GM19438 (cell line): ENCODE results near the gene MFAP3.
"Not testable (repeated sequence)": the region's sequence is repeated elsewhere in the genome, so short reads cannot be mapped to it uniquely, and the experiment has no call there.

Source experiments
- ATAC-seq: cut with Tn5 transposase; IDR thresholded peaks from one replicate; pipeline ENCODE4 v1.9.1; 2021; ENCODE audit warnings: low read depth; ENCODE audit not compliant: unreplicated experiment

The MFAP3 gene

GRCh38 chr5:154049636-154050035, 10.9 kb downstream of the MFAP3 start:
- ATAC-seq: no peak

- ATAC-seq: no peak
Measured at GRCh38 chr5:154053468-154053867, 14.7 kb downstream of the MFAP3 start.

- no peak for ATAC-seq
Measured at GRCh38 chr5:154055201-154055600, 16.4 kb downstream of the MFAP3 start.

GRCh38 chr5:154058055-154059038, 19.6 kb downstream of the MFAP3 start:
- peak; percentile 75 for ATAC-seq

GRCh38 chr5:154059039-154059430, 20.3 kb downstream of the MFAP3 start:
- peak; percentile 65 for ATAC-seq

GRCh38 chr5:154059583-154059982, 20.8 kb downstream of the MFAP3 start:
- ATAC-seq: no peak

DNA sequence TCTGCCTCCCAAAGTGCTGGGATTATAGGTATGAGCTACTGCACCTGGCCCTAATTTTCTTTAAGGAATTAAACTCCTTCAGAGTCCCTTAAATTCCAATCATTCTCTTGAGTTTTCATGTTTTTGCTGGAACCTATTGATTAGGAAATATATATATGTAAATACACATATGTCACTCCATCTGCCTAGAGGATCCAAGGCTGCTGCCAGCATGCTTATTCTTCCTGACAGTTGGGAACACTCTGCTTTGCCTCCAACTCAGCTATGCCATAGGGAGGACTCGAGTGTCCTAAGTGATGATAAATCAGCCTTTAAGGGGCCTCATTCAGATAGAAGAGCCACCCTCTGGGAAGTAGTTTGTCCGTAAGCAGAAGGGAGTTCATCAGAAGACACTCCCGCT, 21.8 kb downstream of the MFAP3 start:
- ATAC-seq: no peak

DNA sequence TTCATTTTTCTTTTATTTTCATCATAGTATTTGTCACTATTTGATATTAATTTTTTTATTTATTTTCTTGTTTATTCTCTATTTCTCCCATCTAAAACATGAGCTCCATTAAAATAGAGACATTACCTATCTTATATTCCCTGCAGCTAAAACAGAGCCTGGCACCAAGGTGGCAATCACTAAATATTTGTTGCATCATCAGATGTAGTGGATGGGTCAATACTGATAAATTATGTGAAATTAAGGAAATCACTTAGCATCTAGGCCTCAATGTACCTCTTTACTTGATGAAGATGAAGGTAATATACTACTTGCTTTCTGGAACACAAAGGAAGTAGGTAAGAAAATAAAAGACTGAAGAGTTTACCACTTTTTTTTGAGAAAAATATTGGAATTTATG, 24.6 kb downstream of the MFAP3 start:
- ATAC-seq: no peak

- ATAC-seq: no peak
Measured at GRCh38 chr5:154065971-154066370, 27.2 kb downstream of the MFAP3 start.

GRCh38 chr5:154069854-154070253, 31.1 kb downstream of the MFAP3 start:
- not testable (repeated sequence) for ATAC-seq

DNA sequence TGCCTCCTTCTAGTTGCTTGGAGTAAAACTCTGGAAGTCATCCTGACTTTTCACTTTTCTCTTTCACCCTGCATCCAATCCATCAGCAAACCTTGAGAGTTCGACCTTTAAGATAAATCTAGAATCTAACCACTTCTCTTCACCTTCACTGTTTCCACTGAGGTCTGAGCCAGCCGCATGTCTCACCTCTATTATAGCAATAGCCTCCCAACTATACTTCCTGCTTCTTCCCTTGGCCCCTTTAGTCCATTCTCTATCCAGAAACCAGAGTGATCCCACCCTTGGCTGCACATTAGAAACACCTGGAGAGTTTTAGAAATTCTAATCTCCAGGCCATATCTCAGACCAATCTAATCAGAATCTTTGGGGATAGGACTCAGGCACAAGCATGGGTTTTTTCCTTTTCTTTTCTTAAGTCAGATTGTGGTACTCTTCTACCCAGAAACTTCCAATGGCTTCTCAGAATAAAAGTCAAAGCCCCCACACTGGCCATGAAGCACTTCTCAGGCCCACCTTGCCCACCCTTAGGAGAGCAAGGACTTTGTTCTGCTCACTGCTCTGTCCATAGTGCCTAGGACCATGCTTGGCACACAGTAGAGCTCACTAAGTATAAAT, 33.1 kb downstream of the MFAP3 start:
- peak; percentile 20 for ATAC-seq

DNA sequence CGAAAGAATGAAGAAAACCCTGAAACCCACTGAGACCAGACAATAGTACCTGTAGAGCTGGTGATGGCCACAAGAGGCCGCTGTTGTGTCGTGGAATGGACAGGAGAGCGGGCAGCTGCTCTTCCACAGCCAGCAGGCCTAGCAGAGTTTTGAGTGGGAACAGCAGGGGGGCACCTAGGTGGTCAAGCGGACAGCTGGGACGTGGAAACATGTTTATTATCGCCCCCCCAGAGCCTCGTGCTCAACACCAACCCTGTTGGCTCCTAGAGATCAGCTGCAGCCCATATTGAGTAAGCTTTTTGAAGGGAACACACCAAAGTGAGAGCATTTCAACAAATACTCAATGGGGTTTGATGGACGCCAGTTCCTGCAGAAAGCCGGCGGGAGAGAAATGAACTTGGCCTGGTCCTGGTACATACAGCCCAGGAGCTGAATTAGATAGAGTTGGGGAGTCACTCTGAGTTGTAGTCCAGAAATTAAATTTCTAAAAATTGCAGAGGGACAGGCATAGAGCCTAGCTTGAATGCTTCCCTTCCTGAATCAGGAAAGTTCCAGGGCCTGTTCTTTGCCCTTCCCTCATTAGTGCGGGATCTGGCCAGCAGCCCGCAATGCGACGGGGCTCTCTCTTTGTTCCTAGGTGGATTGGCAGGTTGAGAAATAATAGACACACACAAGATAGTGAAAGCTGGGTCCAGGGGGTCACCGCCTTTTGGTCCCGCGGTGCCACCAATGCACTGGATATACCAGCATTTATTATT, 33.8 kb downstream of the MFAP3 start:
- peak; percentile 95 for ATAC-seq

DNA sequence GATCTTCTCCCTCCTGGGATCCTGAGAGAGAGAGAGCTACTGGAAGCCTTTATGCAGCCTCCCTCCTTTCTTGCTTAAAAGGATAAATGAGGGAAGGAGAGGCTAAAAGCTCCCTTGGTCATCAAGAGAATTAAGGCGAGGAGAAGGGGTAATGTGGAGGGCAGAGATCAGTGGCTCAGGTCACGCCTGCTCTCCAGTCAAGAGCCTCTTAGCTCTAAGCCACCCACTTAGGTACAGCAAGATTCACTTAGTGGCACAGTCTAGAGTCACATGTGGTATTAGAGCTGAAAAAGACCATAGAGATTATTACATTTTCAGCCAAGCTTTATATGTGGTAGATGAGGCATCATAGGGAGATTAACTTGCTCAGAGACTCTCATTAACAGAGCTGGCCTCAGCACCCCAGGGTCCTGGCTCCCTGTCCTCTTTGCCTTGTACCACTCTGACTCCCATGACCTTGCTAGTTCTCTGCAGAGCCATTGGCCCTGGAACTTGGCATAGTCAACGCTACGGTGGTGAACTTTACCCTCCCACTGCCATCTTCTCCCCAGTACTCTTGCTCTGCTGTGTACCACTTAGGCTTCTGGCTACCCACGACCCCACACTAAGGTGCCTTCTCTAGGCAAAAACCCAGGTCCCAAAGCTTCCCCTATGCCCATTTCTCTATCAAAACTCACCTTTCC, 37.6 kb downstream of the MFAP3 start:
- no peak for ATAC-seq

DNA sequence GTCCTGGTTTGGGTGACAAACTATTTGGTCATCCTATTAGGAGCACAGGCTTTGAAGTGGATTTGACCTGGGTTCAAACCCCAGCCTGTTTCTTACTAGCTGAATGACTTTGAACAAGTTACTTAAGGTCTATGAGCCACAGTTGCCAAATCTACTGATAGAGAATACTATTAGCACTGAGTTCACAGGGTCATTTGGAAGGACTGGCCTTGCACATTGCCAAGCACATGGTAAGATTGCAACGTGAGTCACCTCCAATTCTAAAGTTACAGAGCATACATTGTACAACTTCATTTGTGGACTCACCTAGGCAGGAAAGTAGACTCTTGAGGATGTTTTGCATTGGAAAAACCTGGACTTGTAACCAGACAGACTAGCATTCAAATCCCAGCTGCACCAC, 38.9 kb downstream of the MFAP3 start:
- no peak for ATAC-seq

- ATAC-seq: no peak
Measured at GRCh38 chr5:154078272-154078671, 39.5 kb downstream of the MFAP3 start.

GRCh38 chr5:154081246-154081645, 42.5 kb downstream of the MFAP3 start:
- ATAC-seq: no peak

DNA sequence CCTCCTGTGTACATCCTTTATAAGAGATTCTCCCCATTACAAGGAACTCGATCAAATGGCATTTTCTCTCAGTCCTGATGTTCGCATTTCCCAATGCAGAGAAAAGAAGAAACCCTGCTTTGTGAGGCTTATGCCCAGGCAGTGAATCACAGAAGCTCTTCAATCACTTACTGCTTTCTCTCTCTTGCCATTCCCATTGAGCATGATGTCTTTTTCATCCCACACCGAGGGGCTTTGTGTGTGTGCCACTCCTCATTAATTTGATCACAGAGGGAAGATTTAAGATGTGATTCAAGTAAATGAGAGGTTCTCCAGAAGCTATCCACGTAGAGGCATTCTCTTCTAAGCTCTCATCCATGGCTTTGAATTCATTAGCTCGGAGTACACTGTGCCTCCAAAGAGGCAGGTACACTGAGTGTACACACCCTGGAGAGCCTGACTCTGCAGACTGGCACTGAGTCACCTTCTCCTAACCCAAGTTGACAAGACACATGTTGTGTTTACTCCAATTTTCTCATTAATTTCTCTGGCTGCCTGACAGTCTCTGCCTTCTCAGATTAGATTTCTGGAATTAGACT, 45.4 kb downstream of the MFAP3 start:
- no peak for ATAC-seq

DNA sequence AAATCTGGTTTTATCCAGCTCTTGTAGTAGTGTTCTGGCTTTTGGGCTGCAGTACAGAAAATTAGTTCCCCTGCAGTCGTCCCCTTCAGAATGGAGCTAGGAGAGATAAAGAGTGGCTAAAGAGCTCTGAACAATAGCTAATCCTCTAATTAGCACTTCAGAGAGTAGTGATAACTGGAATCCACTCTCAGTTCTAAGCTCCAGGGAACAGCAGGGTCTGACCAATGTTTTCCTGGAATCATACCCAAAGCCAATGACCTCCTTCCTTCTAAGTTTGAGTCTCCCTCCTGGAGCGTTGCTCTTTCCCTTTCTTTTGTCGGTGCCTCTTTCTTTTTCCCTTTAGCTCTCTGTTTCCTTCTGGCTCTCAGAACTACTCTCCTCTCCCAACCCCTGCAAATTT, 47.4 kb downstream of the MFAP3 start:
- no peak for ATAC-seq

GRCh38 chr5:154086641-154087040, 47.9 kb downstream of the MFAP3 start:
- no peak for ATAC-seq

DNA sequence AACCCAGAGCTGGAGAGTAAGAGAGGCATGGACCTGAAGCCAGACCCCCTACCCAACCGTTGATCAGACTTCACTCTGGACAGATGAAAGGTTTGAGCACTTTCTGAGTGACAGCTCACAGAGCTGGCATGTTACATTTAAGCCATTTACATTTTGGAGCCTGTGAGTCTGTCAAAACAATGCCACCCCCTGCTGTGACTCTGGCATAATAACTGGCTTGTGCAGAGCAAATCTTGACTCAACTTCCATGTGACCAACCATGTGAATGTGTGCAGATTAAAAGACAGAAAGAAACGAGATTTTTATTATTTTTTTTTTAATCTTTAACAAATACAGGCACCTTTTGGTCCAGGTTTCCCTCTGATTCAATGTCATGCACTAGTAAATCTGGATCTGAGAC, 48.5 kb downstream of the MFAP3 start:
- no peak for ATAC-seq
